ENCODE results near the gene IL18R1.
"Not testable (repeated sequence)": the region's sequence is repeated elsewhere in the genome, so short reads cannot be mapped to it uniquely, and the experiment has no call there.

IL18R1 gene, protein sequence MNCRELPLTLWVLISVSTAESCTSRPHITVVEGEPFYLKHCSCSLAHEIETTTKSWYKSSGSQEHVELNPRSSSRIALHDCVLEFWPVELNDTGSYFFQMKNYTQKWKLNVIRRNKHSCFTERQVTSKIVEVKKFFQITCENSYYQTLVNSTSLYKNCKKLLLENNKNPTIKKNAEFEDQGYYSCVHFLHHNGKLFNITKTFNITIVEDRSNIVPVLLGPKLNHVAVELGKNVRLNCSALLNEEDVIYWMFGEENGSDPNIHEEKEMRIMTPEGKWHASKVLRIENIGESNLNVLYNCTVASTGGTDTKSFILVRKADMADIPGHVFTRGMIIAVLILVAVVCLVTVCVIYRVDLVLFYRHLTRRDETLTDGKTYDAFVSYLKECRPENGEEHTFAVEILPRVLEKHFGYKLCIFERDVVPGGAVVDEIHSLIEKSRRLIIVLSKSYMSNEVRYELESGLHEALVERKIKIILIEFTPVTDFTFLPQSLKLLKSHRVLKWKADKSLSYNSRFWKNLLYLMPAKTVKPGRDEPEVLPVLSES

DNA sequence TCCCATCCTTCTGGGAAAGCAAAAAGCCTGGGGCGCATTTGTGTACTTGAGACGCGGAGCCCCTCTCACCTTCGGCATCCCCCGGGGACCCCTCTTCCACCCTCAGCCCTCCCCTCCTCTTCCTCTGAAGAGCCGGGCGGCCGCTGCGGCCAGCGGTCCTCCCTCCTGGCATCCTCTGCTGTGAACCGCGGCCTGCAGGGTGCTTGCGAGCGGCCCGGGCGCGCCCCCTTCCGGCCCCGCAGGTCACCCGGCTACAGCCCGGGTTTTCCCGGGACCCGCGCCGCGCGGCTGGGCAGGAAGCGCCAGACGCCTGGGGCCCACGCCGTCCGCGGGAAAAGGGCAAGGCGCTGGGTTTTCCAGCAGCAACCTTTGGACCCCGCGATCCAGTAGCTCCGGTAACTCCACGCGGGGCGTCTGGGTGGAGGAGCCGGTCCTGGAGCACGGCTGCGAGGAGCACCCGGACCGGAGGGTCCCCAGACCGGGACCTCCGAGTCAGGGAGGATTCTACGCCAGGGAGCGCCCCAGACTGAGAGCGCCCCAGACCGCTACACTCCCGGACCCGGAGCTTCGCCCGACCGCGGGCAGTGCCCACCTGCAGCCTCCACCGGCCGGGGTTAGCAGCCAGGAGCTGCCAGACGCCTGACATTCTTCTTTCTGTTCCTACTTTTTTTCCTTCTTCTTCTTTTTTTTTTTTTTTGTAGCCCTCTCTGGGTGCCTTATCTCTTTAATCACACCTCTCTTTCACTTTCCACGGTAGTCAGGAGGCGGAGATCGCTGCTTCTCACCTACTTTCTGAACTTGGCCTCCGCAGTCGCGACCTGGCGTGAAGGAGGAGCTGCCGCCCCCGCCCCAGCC lies at the start of gene IL18R1:
IL18R1 (plus strand) TSS at position 271 of the 855 bp plus-strand sequence. CDS start 6,865 bp downstream, outside the sequence.
- DNase-seq (ENCODE audit: low spot score): peak; percentile 94

DNA sequence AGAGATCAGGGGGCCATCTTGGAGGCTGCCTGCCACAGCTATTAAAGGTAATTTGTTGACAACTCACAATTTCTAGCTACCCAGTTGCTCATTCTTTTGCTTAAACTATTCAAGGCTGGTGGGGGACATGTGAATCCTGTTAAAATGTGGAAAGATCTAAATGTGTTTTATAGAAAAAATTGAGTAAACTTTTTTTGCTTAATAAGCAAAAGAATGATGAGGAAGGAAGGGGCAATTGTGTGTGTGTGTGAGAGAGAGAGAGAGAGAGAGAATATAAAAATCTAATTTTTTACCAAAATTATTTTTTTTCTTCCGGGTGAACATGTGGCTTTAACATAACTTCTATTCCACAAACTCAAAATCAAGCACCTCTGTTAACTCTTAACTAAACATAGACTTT lies 49.5 kb upstream of the IL18R1 start:
- DNase-seq (ENCODE audit: low spot score): no peak

DNA sequence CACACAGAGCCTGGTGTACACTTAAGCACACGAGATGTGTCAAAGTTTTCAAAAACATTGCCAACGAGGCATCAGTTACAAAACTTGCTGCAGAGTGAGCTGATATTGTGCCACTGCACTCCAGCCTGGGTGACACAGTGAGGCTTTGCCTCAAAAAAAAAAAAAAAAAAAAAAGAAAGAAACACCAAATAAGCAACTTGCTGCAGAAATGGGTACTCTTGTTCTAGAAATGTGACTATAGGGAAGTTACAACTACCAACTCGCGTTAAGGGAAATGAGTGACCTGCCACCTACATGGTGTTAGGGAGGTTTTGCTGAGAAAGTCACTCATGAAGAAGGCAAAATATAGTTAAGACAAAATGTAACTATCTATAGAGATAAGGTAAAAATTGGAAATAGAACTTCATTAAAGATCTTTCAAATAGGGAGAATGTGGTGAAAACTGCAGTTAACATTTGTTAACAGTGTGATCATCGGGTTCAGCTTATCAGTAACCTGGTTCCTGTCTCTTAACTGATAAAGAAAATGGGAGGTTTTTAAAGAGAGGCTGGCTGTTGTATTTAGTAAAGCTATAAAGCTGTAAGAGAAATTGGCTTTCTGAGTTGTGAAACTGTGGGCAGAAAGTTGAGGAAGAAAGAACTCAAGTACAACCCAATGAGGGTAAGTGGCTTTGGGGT lies 44.5 kb upstream of the IL18R1 start, which contains the start of gene IL1RL1:
IL1RL1 (plus strand) TSS at position 600 of the 677 bp plus-strand sequence. CDS start 26,702 bp downstream, outside the sequence.
- DNase-seq (ENCODE audit: low spot score): no peak

DNA sequence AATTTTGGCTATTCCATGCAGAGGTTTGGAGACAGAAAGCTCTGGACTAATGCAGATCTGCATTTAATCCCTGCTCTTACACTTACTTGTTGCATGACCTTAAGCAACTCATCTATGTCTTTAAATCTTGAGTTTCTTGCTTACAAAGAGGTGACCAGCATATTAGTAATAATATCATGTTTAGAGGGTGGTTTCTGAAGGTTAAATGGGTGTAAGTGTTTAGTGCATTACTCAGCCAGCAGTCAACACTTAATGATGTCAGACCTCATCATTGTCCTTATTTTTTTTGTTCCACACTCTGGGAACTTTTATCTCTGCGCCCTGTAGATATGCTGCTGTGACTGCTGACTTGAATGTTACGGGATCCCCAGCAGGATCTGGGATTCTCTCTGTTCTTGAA lies 42.6 kb upstream of the IL18R1 start:
- peak; percentile 33 for DNase-seq (ENCODE audit: low spot score)

DNA sequence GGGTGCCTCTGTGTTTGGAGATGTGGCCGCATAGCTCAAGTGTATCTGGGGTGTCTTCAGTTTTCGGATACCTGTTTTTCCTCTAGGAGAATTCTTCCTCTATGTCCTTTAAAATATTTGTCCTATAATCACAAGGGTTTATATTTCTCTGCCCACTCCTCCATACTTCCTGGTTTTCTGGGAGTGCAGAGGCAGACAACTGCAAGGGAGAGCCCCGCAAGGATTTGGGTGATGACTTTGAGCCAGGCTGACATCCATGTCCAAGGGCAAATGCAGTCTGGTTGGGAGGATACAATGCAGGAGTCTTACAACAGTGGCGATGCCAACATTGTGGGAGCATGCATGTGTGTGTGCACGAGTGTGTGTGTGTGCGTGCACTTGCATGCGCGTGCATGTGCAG lies 42.1 kb upstream of the IL18R1 start:
- no peak for DNase-seq (ENCODE audit: low spot score)

DNA sequence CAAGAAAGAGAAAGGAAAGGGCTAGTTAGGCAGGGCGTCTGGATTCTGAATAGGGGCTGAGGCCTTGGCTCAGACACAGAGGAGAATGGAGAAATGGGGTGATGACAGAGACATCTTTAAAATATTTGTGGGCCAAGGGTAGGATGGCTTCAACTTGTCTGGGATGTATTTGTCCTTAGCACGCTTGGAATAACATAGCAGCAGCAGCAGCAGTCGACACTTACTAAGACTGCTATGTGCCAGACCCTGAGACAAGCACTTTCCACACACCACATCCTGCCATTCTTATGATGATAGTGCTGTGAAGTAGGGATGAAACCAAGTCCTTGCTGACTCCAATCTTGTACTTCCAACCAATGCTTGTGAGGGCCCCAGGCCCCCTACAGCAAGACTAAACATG lies 41.6 kb upstream of the IL18R1 start:
- DNase-seq (ENCODE audit: low spot score): peak; percentile 29

DNA sequence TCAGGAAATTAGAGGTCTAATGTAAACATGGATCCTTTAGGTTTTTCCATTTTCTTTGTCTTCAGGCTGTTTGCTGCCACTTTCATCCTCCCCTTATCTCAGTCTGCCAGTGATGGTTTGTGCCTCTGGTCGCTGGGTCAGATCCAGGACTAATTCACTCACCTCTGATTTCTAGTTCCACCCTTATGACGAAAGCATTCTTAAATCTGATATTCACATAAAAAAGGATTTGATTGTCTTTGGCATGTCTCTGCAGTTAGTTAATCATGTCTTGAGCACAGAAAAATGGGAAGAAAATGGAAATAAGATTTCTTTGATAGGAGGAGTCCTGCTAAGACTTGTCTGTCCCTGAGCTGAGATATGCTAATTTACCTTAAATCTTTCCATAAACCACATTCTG lies 39.7 kb upstream of the IL18R1 start:
- no peak for DNase-seq (ENCODE audit: low spot score)

DNA sequence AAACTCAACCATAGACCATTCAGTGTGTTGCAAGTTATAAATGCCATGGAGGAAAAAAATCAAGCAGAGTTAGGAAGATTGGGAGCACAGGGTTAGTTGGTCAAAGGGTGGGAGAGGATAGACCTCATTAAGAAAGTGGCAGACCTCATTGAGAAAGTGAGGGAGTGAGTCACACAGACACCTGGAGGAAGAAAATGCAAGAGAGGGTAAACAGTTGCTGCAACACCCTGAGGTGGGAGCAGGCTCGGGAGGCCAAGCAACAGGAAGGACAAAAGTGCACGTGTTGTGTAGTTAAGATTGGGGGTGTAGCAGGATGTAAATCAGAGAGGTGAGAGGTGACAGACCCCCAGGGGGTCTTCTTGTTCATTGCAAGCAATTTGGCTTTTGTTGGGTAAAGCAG lies 37.9 kb upstream of the IL18R1 start:
- no peak for DNase-seq (ENCODE audit: low spot score)

DNA sequence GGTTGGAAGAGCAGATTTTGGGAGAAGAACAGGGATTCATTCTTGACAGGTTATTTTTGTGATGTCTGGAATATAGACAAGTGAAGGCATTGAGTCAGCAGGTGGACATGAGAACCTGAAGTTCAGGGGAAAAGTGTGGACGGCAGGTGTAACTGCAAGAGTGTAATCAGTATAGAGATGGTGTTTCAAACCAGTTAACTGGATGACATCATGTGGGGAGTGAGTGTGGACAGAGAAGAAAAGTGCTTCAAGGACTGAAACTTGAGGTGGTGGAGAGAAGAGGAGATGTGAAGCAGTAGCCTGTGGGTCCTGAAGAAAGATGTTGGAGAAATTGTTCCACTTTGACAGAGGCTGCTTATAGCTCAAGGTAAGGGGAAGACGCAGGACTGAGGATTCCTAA lies 37.2 kb upstream of the IL18R1 start:
- DNase-seq (ENCODE audit: low spot score): no peak

DNA sequence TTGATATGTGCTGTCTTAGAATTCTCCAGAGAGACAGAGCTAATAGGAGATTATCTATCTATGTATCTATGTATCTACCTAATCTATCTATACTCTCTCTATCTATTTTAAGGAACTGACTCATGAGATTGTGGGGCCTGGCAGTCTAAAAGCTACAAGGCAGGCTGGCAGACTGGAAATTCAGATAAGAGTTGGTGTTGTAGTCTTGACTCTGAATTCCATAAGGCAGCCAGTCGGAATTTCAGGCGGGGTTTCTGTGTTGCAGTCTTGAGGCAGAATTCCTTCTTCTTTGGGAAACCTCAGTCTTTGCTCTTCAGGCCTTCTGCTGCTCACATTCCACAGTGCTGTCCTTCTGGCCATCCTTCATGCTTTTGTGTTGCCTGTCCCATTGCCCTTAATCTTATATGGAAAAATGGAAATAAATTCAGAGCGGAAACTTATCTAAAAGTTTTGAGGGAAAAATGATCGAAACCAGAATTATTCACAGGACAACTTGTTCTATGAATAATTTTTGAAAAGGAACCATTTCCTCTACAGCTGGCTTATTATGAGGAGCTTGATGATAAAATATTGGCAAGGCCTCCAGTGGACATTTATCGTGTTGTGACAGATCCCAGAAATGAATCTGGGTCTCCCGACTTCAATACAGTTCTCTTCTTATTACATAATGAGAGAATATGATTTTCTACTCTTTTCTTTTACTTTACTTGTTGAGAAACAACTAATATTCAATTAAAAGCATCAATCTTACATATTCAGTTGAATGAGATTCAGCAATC lies 33.5 kb upstream of the IL18R1 start:
- DNase-seq (ENCODE audit: low spot score): no peak

DNA sequence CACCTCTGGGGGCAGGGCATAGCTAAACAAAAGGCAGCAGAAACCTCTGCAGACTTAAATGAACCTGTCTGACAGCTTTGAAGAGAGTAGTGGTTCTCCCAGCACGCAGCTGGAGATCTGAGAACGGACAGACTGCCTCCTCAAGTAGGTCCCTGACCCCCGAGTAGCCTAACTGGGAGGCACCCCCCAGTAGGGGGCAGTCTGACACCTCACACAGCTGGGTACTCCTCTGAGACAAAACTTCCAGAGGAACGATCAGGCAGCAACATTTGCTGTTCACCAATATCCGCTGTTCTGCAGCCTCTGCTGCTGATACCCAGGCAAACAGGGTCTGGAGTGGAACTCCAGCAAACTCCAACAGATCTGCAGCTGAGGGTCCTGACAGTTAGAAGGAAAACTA lies 30.7 kb upstream of the IL18R1 start:
- not testable (repeated sequence) for DNase-seq (ENCODE audit: low spot score)

DNA sequence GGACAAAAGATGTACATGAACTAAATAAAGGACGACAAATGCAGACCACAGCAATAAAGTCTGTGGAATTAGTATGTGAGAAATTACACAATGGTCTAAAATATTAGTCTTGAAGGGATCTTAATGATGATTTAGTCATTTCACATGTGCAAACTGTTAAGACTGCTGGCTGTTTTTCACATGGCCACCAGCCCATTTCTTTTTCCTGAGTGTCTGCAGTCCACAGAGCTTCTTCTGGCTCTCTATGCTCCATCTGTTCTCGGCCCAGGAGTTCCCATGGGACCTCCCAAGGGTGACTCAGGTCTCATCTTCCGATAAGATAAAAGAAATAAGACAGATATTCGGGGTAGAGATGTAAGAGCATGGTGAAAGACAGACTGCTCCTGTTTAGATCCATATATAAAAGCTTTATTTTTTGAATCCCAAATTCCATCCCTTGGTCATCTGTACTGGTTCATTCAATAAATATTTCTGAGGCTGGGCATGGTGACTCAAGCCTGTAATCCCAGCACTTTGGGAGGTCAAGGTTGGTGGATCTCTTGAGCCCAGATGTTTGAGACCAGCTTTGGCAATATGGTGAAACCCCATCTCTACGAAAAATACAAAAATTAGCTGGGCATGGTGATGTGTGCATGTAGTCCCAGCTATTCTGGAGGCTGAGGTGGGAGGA lies 24.1 kb upstream of the IL18R1 start:
- DNase-seq (ENCODE audit: low spot score): no peak

DNA sequence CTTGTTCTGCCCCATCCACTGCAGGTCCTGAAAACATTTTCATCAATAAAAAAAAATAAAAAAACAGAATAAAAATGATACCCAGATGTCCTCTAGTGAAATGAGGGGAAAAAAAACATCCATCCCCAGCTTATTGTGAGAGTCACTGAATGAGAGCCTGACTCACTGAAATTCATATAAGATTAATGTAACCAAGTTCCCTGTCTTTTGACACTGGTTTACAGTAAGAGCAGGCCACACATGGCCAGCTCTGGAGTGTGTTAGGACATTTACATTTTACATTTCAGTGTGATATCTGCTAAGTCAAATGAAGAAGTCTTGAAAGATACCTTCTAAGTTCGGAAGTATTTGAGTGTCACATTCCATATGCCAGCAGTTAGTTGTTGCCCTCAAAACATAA lies 21.1 kb upstream of the IL18R1 start:
- DNase-seq (ENCODE audit: low spot score): no peak

DNA sequence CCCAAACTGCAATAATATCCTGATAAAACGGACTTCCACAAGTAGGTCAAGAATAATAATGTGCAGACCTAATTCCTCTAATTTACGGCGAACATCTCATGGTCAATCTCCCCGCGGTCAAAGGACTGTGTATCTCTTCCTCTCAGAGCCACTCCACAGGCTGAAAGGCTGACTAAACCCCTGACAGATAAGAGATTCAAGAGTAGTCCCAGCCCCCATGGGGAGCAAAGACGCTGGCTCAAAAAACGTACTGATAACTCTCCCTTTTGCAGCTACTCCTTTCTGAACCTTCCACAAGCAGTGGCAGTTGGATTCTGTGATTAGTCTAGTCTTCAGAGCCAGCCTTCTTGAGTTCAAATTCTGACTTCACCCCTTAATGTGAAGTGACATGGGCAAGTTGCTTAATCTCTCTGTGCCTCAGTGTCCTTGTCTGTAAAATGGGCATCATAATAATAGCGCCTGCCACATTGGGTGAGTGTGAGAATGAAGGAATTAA lies 19.7 kb upstream of the IL18R1 start:
- DNase-seq (ENCODE audit: low spot score): no peak

DNA sequence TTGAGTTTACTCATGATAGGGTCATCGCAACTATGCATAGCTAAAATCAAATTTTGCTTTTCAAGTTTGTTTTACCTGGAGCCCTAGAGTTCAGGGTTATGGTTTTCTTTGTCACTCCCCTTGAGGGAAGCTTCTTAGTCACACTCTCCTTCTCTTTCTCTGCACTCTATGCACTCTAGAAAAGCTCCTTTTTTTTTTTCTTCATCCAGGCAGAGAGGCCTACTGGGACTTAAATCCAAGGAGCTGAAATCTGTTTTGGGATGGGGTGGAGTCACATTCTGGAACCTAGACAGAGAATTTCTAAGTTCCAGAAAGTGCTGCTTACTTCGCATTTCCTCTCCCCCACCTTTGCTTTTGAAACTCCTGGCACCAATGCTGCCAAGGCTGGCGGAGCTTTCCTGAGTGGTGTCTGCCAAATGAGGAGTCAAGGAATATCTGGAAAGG lies 19.1 kb upstream of the IL18R1 start:
- no peak for DNase-seq (ENCODE audit: low spot score)

DNA sequence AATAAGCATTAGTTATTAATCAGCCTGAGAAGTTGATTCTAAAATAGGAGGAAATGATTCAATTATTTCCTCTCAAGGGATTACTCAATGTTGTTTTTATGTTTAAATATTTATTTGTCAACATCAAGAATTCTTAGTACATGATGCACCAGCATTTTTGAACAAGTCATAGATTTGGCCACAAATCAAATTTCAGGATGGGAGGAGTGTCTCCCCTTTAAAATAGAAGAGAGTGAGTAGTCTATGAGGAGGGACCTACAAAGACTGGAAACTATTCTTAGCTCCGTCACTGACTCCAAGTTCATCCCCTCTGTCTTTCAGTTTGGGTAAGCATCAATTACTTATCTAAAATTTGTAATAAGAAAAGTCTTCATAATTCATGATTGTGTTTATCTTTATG lies 18.6 kb upstream of the IL18R1 start:
- DNase-seq (ENCODE audit: low spot score): no peak

DNA sequence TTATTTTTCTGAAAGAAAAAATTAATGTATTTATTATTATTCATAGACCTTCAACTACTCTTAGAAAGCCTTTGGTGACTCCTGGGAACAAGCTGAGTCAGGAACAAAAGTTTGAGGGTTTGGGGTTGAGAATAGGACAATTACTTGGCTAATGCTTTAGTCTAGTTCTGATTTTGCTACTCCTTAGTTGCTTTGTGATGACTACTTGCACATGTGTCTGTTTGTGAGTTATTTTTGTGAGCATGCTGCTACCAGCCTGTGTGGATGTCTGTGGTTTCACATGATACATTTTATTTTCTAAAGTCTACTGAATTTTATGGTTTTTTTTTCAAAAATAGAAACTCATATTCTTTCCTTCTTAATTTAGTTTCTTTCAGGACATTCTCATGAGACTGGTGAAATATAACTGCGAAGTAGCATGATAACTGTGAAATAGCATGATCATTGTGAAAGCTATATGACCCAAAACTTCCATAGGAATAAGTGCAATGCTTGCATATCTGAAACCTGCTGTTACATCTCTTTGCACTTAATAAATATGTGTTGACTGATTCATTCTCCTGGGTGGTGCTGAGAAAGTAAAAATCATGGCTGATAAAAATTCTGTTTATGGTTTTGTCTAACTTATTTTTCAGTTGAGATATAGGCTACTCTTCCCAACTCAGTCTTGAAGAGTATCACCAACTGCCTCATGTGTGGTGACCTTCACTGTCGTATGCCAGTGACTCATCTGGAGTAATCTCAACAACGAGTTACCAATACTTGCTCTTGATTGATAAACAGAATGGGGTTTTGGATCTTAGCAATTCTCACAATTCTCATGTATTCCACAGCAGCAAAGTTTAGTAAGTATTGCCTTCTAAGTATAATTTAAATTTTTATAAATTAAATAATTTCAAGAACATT lies 17.9 kb upstream of the IL18R1 start:
- no peak for DNase-seq (ENCODE audit: low spot score)

DNA sequence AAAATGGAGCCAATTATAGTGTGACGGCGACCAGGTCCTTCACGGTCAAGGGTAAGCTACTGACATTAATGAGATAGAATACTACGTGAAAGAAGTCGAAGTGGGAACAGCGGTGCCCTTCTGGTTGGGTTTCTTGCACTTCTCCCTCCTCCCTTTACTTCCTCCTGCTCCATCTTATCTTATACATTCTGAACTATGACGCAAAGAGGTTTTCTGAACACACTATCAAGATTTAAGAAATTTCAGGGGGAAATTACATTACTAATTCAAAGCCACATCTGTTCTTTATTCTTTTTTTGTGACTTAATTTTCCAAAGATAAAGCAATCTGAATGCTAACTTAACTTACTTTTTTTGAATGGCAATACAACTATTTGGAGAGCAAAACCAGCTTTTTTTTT lies 14.8 kb upstream of the IL18R1 start:
- DNase-seq (ENCODE audit: low spot score): no peak

DNA sequence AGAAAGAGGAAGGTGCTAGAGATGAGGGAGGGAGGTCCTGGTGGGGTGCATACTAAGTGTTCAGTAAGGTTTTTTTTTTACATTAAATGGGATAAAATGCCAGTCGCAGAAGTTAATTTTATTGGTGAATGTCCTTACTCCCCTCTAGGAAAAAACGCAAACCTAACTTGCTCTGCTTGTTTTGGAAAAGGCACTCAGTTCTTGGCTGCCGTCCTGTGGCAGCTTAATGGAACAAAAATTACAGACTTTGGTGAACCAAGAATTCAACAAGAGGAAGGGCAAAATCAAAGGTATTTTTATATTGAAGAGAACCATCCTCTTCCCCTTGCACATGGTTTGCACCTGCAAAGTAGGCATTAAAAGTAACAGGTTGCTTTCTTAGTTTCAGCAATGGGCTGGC lies 12.7 kb upstream of the IL18R1 start:
- DNase-seq (ENCODE audit: low spot score): peak; percentile 16

DNA sequence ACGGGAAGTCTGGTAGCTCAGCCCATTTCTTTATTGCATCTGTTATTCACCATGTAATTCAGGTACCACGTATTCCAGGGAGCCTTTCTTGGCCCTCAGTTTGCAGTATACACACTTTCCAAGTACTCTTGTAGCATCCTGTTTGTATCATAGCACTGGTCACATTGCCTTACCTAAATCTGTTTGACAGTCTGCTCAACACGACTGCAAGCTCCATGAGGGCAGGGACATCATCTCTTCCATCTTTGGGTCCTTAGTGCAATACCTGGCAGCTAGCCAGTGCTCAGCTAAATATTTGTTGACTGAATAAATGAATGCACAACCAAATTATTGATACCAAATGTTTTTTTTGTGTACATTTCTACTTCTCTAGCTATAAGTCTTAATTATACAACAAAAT lies 11.2 kb upstream of the IL18R1 start:
- DNase-seq (ENCODE audit: low spot score): no peak
